HEK293 (cell line): ENCODE measurements around the gene RHOJ.

ENCODE experiments used
- CTCF ChIP-seq: fragments of 450-650 bp; formaldehyde crosslinking; IDR thresholded peaks from 2 replicates; pipeline ENCODE4 v1.5.1; 2016; ENCODE audit warnings: missing biosample characterization, missing genetic modification characterization
- PRDM1 ChIP-seq: fragments of 450-650 bp; formaldehyde crosslinking; IDR thresholded peaks from 2 replicates; pipeline ENCODE4; 2016; ENCODE audit warnings: missing biosample characterization, missing genetic modification characterization
- YY1 ChIP-seq: fragments of 450-650 bp; formaldehyde crosslinking; IDR thresholded peaks from 2 replicates; pipeline ENCODE4 v1.5.1; 2018; ENCODE audit warnings: missing biosample characterization, missing genetic modification characterization
- ZNF37A ChIP-seq: fragments of 450-650 bp; IDR thresholded peaks from 2 replicates; pipeline ENCODE4 v1.5.1; 2018; ENCODE audit warnings: missing biosample characterization, missing genetic modification characterization
- ZNF677 ChIP-seq: fragments of 450-650 bp; IDR thresholded peaks from 2 replicates; pipeline ENCODE4 v1.5.0; 2018; ENCODE audit warnings: missing biosample characterization, mild to moderate bottlenecking, missing genetic modification characterization, moderate library complexity
- ZNF747 ChIP-seq: fragments of 450-650 bp; formaldehyde crosslinking; IDR thresholded peaks from 2 replicates; pipeline ENCODE4 v1.5.1; 2016; ENCODE audit warnings: missing biosample characterization, missing genetic modification characterization

DNA sequence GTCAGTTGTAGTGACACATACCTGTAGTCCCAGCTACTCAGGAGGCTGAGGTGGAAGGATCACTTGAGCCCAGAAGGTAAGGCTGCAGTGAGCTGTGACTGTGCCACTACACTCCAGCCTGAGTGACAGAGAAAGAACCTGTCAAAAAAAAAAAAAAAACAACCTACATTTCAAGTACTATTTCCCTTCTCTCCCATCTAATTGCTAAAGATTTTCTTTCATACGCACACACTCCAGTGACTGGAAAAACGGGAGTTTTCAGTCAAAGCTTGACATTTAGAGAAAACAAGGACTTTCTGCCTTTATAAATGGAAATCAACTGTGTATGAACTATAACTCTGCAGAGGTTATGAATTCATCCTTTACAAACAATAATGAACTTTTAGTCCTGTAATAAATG lies 88.6 kb downstream of the RHOJ start:
- no peak for TF ChIP-seq ZNF677 (tag by site-specific recombination)
- TF ChIP-seq YY1 (tag by site-specific recombination) = no peak
- no peak for TF ChIP-seq PRDM1 (tag by site-specific recombination)
- no peak for TF ChIP-seq CTCF
- TF ChIP-seq ZNF747 = no peak
- no peak for TF ChIP-seq ZNF37A (tag by site-specific recombination)
